CD14-positive monocyte (primary cell): ENCODE results near the gene TEPSIN. TPM values are rescaled to one million over a fixed set of nuclear protein-coding genes. Genes with fewer than 3 reads are reported as not detected.

Source experiments
- DNase-seq, 3 donors: peaks; one replicate each; pipeline ENCODE4 v3.0.0-alpha.2; 2011 to 2022
- H2AFZ ChIP-seq: 2 replicates; pipeline ENCODE4 v1.6.0; 2012; ENCODE audit warnings: mild to moderate bottlenecking, low read depth, low read length, inconsistent platforms; ENCODE audit not compliant: insufficient read depth, poor library complexity, severe bottlenecking
- H3K27ac ChIP-seq, 2 donors: 1 replicate in 1 of 2; 2 replicates in 1 of 2; pipeline ENCODE4 v1.5.1; 2012 to 2013; ENCODE audit warnings: low read length in 2 of 2, control low read depth in 1 of 2, inconsistent platforms in 1 of 2, low read depth in 1 of 2, mild to moderate bottlenecking in 1 of 2
- H3K27me3 ChIP-seq, 2 donors: one replicate each; pipeline versions ENCODE4 v1.6.0 to v1.6.1; 2011 to 2013; ENCODE audit warnings: low read length in 2 of 2; ENCODE audit not compliant: control insufficient read depth in 2 of 2, insufficient read depth in 2 of 2
- H3K36me3 ChIP-seq, 2 donors: replicated peaks in 1 of 2; 1 replicate in 1 of 2; 2 replicates in 1 of 2; pipeline versions ENCODE4 v1.5.1 to v1.6.1; 2012 to 2013; ENCODE audit warnings: low read length in 2 of 2, control low read depth in 1 of 2, inconsistent platforms in 1 of 2, mild to moderate bottlenecking in 1 of 2; ENCODE audit not compliant: insufficient read depth in 2 of 2, control insufficient read depth in 1 of 2
- H3K4me1 ChIP-seq, 2 donors: 1 replicate in 1 of 2; 2 replicates in 1 of 2; pipeline versions ENCODE4 v1.5.1 to v1.6.1; 2012 to 2013; ENCODE audit warnings: low read length in 2 of 2, control low read depth in 1 of 2, inconsistent platforms in 1 of 2, mild to moderate bottlenecking in 1 of 2, moderate library complexity in 1 of 2; ENCODE audit not compliant: insufficient read depth in 2 of 2, control insufficient read depth in 1 of 2
- H3K4me2 ChIP-seq: replicated peaks from 2 replicates; pipeline ENCODE3; 2012; ENCODE audit warnings: low read length, moderate library complexity, mild to moderate bottlenecking; ENCODE audit not compliant: poor library complexity, severe bottlenecking; ENCODE audit errors: extremely low read depth
- H3K4me3 ChIP-seq, 3 experiments: fragments of 200-600 bp in 1 of 3; sonication (generic) in 1 of 3; replicated peaks in 1 of 3; 1 replicate in 2 of 3; 2 replicates in 1 of 3; pipeline ENCODE4 v1.5.1; 2011 to 2013; ENCODE audit warnings: low read length in 3 of 3, mild to moderate bottlenecking in 3 of 3, control low read depth in 2 of 3, low read depth in 2 of 3, inconsistent platforms in 1 of 3, moderate library complexity in 1 of 3
- H3K79me2 ChIP-seq: 2 replicates; pipeline ENCODE4 v1.6.0; 2012; ENCODE audit warnings: mild to moderate bottlenecking, control low read depth, inconsistent platforms, low read length, moderate library complexity; ENCODE audit not compliant: insufficient read depth
- H3K9ac ChIP-seq: 2 replicates; pipeline ENCODE4 v1.6.0; 2017; ENCODE audit warnings: low read length, mild to moderate bottlenecking; ENCODE audit not compliant: insufficient read depth, poor library complexity, severe bottlenecking
- H3K9me3 ChIP-seq, 2 donors: replicated peaks in 1 of 2; 1 replicate in 1 of 2; 2 replicates in 1 of 2; pipeline versions ENCODE4 v1.5.1 to v1.6.1; 2012 to 2013; ENCODE audit warnings: low read length in 2 of 2, control low read depth in 1 of 2; ENCODE audit not compliant: control insufficient read depth in 1 of 2, insufficient read depth in 1 of 2
- H4K20me1 ChIP-seq: 2 replicates; pipeline ENCODE4 v1.6.0; 2012; ENCODE audit warnings: mild to moderate bottlenecking, low read length, control low read depth, moderate library complexity; ENCODE audit not compliant: insufficient read depth
- H3K27ac Mint-ChIP-seq, 7 donors: one replicate each; pipeline ENCODE4 v1.8.0; 2020; ENCODE audit warnings: mild to moderate bottlenecking in 7 of 7, mixed read lengths in 7 of 7, moderate library complexity in 6 of 7, inconsistent platforms in 2 of 7
- H3K27me3 Mint-ChIP-seq, 3 donors: one replicate each; pipeline ENCODE4 v1.8.0; 2021 to 2022; ENCODE audit warnings: low read depth in 3 of 3, mild to moderate bottlenecking in 3 of 3, mixed read lengths in 3 of 3, moderate library complexity in 3 of 3, inconsistent platforms in 1 of 3
- H3K36me3 Mint-ChIP-seq, 2 donors: one replicate each; pipeline ENCODE4 v1.8.0; 2020; ENCODE audit warnings: mixed read lengths in 2 of 2, inconsistent platforms in 1 of 2, mild to moderate bottlenecking in 1 of 2
- H3K4me1 Mint-ChIP-seq: one replicate; pipeline ENCODE4 v1.8.0; 2020; ENCODE audit warnings: mild to moderate bottlenecking, mixed read lengths
- H3K4me3 Mint-ChIP-seq, 2 donors: one replicate each; pipeline ENCODE4 v1.8.0; 2020; ENCODE audit warnings: mild to moderate bottlenecking in 2 of 2, mixed read lengths in 2 of 2, moderate library complexity in 1 of 2
- H3K9me3 Mint-ChIP-seq, 7 donors: one replicate each; pipeline ENCODE4 v1.8.0; 2020 to 2022; ENCODE audit warnings: mixed read lengths in 7 of 7, mild to moderate bottlenecking in 6 of 7, moderate library complexity in 6 of 7, inconsistent platforms in 2 of 7
- WGBS: methylation state at CpG from one replicate; pipeline ENCODE4 v1.1.5; 2013; ENCODE audit warnings: missing lambda C conversion rate; ENCODE audit not compliant: insufficient coverage; 5-methylcytosine and 5-hydroxymethylcytosine counted together
- intact Hi-C, 2 donors: fragments of 100-400 bp; cut with micrococcal nuclease; formaldehyde crosslinking; loops; one replicate each; pipeline versions ENCODE4 v1.15.0 to v1.15.1; 2023
- polyA plus RNA-seq, 3 donors: library from polyadenylated mRNA; depleted of rRNA in 1 of 3; unstranded in 2 of 3; stranded (reverse) in 1 of 3; fragments of 300-500 nt in 2 of 3; fragments of >200 nt in 1 of 3; fragmentation: Illumina TruSeq in 2 of 3; gene quantifications; 1 replicate in 2 of 3; 2 replicates in 1 of 3; pipeline ENCODE4 v1.2.3, GENCODE V29; 2012 to 2021
- TF ChIP-seq, protein P1 (sequence below): fragments of 200-600 bp; IDR thresholded peaks from one replicate; pipeline ENCODE4 v1.8.0; 2022; ENCODE audit warnings: antibody characterized with exemption, mild to moderate bottlenecking

TEPSIN gene
- polyA plus RNA-seq, 3 donors: 3.4 to 136 (median 4.5) TPM

DNA sequence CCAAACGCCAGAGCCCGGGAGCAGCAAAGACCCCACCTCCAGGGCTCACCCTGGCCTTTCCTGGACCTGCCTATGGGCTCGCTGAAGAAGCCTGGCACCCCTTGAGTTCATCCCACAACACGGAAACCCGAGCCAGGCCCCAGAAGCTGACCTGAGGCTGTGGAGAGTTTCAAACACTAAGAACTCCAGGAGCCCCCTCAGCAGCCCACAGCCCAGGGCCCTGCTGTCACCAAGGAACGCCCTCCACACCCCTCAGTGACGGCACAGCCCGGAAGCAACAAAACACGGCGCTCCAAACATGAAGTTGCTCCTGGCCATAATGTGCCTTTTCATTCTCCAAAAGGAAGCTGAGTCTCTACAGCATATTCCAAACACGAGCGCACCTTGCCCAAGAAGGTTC lies 47.0 kb upstream of the TEPSIN start:
- Histone ChIP-seq H3K4me2 (peak overlapping the region; percentile 86), H4K20me1 (peaks cover 12% of the 10 kb centered on the region), H3K4me1 (peaks cover 66% of the 10 kb centered on the region in 2 donors), H3K27me3 (no peaks in the 10 kb centered on the region), H3K4me3 (peak overlapping the region in 2 of 3 experiments; percentile 12 to 75), H3K27ac (peak overlapping the region; percentile 95 to 97), H3K9ac (peak overlapping the region; percentile 69), H3K36me3 (peaks cover 29 to 44% of the 10 kb centered on the region in 2 donors), H3K79me2 (peaks cover 84% of the 10 kb centered on the region), H2AFZ (peak overlapping the region; percentile 83), H3K9me3 (no peaks in the 10 kb centered on the region)
- DNase-seq: no peak
- no peaks in the 10 kb centered on the region for H3K27me3 Mint-ChIP-seq
- peaks cover 39 to 73% of the 10 kb centered on the region in 2 donors for H3K36me3 Mint-ChIP-seq
- peaks cover 60% of the 10 kb centered on the region for H3K4me1 Mint-ChIP-seq
- peak overlapping the region; percentile 79 to 84 for H3K4me3 Mint-ChIP-seq
- intact Hi-C loops: loop anchor here in 1 of 2 donors (10.0 kb wide), 2 partner anchors 109 to 199 kb away; partner anchors contain the start of gene BAHCC1
- H3K27ac Mint-ChIP-seq: peak overlapping the region; percentile 93 to 98 (median 96)
- H3K9me3 Mint-ChIP-seq: no peaks in the 10 kb centered on the region
- TF ChIP-seq, protein P1, sequence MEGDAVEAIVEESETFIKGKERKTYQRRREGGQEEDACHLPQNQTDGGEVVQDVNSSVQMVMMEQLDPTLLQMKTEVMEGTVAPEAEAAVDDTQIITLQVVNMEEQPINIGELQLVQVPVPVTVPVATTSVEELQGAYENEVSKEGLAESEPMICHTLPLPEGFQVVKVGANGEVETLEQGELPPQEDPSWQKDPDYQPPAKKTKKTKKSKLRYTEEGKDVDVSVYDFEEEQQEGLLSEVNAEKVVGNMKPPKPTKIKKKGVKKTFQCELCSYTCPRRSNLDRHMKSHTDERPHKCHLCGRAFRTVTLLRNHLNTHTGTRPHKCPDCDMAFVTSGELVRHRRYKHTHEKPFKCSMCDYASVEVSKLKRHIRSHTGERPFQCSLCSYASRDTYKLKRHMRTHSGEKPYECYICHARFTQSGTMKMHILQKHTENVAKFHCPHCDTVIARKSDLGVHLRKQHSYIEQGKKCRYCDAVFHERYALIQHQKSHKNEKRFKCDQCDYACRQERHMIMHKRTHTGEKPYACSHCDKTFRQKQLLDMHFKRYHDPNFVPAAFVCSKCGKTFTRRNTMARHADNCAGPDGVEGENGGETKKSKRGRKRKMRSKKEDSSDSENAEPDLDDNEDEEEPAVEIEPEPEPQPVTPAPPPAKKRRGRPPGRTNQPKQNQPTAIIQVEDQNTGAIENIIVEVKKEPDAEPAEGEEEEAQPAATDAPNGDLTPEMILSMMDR: no peak
- WGBS: 36% methylated on average over 11 of the region's 12 CpGs

GRCh38 chr17:81285179-81285878 lies 46.5 kb upstream of the TEPSIN start:
- Histone ChIP-seq H3K36me3 (peaks cover 34 to 46% of the 10 kb centered on the region in 2 donors), H2AFZ (peak overlapping the region; percentile 83), H3K4me1 (peaks cover 60 to 61% of the 10 kb centered on the region in 2 donors), H3K4me2 (peak overlapping the region; percentile 86), H3K79me2 (peaks cover 79% of the 10 kb centered on the region), H3K27me3 (no peaks in the 10 kb centered on the region), H4K20me1 (peaks cover 14% of the 10 kb centered on the region), H3K9me3 (no peaks in the 10 kb centered on the region), H3K9ac (peak overlapping the region; percentile 69), H3K4me3 (peak overlapping the region; percentile 5 to 75 (median 44)), H3K27ac (peak overlapping the region; percentile 95 to 97)
- TF ChIP-seq, protein P1: no peak
- H3K4me1 Mint-ChIP-seq: peaks cover 54% of the 10 kb centered on the region
- peak; percentile 97 to 98 (median 98) for DNase-seq
- WGBS: 3% methylated on average over 37 of the region's 37 CpGs
- peak overlapping the region; percentile 93 to 98 (median 96) for H3K27ac Mint-ChIP-seq
- intact Hi-C loops: loop anchor here in 1 of 2 donors (10.0 kb wide), 2 partner anchors 109 to 199 kb away; partner anchors contain the start of gene BAHCC1
- no peaks in the 10 kb centered on the region for H3K9me3 Mint-ChIP-seq
- peaks cover 41 to 74% of the 10 kb centered on the region in 2 donors for H3K36me3 Mint-ChIP-seq
- peak overlapping the region; percentile 79 to 84 for H3K4me3 Mint-ChIP-seq
- no peaks in the 10 kb centered on the region for H3K27me3 Mint-ChIP-seq
